Stimulated activated CD4-positive, alpha-beta T cell treated with anti-CD3 and anti-CD28 coated beads, Interleukin-4, amount 100 ng/mL, for 1 hour (primary cell): ENCODE measurements around the gene TYRP1.
"Not testable (repeated sequence)": the region's sequence is repeated elsewhere in the genome, so short reads cannot be mapped to it uniquely, and the experiment has no call there.

Experiments used
- DNase-seq: peaks from one replicate; pipeline ENCODE4 v3.0.0-alpha.2; 2020

TYRP1 gene

DNA sequence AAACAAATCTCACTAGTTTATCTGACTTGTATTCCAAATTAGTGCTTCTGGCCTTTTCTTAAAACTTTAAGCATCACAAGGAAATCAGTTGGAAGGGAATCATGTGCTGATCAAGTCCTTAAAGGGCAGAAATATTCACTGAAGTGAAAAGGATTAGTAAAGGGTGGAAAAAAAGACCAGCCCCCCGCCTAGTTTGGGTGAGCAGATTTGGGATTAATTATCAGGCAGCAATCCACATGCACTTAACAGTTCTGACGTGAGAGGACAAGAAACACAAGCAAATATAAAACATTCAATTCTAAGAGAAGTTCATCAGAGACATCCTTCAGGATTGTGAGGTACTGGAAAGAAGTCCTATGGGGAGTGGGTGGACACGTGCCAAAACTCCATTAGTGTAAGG lies at the start of gene TYRP1:
TSS of gene TYRP1 (plus strand) at position 245 of the 400 bp plus-strand sequence. CDS start 612 bp downstream, outside the sequence.
- no peak for DNase-seq

DNA sequence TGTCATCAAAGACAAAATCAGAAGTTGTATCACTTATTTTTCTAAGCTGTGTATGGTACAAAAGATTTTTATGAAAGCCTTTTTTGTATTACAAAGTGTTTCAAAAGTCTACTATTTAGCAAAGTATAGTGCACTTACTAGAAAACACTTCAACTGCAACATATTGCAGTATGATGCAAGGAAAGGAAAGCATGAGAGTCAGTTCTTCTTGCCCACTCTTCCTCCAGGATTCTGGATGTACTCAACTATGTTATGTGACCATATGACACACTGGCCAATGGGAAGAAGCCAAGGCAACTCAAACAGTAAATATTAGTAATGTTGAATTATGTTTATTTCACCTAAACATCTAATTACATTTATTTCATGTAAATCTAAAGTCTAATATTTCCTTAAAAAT lies 49.5 kb upstream of the TYRP1 start:
- DNase-seq, result no peak

DNA sequence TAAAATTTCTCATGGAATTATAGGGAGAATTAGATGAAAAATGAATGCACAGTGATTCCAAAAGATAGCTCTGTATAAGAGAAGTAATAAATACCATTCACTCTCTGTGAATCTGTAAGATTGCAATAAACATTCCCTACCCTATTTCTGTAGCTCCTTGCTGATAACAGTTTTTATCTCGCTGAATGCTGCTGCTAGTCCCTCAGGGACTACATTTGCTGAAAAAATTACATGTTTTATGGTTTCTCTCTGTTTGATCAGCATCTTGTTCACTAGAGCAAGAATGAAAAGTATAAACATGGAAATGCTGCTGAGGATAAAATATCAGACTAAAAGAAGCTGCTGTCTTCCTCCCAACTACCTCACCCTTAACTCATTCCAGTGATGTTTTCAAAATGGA lies 44.3 kb upstream of the TYRP1 start:
- no peak for DNase-seq

DNA sequence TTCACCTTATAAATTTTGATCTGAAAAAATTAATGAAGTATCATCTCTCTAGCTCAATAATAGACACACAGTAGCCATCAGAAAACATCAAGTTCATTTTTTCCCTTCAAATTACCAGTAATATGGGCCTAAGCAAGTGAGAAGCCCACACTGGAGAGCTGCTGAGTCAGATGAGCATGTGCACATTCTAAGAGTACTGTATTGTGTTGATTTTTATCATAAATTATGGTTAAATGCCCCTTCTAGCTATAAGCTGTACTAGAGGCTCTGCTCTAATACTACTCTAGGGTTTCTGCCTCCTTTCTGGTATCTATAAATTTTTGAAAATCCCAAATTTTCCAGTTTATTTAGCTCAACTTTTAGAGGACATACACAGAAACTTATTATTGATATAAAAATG lies 42.1 kb upstream of the TYRP1 start:
- DNase-seq, result no peak

- DNase-seq, result no peak
Measured at GRCh38 chr9:12652973-12653372, 40.2 kb upstream of the TYRP1 start.

DNA sequence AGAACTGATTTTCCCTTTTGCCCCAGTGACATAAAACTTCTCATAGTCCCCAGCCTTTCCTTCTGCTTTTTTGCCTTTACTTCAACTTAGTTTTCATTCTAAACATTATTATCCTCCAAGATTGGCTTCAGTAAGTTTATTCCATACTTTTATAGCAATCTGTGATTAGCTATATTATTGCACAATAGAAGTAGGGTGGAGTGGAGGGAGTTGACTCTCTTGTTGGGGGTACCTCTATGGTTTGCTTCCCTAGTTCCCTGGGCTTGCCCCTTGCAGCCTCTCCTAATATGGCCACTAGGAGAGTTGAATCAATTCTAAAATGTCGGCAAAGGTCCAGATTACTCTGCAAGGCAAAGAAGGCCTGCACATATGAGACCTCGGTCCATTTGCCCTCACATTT lies 36.4 kb upstream of the TYRP1 start:
- no peak for DNase-seq

DNA sequence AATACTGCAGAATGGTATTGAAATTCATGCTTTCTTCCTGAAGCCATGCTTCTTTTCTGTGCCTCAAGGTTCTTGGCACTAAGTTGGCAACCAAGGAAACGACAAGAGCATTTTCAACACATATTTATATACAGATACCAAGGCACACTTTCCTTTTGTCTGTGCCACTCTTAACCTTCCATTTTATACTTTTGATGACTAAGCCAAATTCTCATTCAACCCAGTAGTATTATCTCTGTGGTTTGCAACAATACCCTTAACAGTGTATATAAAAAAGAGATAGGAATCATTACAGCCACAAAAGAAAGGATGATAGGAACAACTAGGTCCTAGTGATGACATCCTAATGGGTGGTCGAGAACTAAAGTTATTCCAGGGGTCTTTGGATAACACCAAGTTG lies 36.0 kb upstream of the TYRP1 start:
- no peak for DNase-seq

DNA sequence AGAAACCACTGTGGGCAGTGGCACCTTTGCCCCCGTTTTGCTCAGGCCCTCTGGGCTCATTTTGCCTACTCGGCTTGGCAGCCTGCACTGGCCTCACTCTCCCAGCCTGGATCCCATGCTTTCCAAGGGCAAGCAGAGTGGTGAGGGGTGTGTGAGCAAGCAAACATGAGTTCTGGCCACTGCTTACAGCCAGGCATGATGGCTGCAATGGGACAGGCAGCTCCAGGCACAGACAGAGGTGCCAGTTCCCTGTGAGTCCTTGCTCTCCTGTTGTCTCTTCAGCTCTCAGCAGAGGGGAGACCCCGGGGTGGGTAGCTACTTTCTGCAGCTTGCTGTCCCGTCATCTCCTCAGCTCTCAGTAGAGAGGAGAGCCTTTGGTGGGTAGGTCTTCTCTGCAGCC lies 35.2 kb upstream of the TYRP1 start:
- DNase-seq, result no peak

DNA sequence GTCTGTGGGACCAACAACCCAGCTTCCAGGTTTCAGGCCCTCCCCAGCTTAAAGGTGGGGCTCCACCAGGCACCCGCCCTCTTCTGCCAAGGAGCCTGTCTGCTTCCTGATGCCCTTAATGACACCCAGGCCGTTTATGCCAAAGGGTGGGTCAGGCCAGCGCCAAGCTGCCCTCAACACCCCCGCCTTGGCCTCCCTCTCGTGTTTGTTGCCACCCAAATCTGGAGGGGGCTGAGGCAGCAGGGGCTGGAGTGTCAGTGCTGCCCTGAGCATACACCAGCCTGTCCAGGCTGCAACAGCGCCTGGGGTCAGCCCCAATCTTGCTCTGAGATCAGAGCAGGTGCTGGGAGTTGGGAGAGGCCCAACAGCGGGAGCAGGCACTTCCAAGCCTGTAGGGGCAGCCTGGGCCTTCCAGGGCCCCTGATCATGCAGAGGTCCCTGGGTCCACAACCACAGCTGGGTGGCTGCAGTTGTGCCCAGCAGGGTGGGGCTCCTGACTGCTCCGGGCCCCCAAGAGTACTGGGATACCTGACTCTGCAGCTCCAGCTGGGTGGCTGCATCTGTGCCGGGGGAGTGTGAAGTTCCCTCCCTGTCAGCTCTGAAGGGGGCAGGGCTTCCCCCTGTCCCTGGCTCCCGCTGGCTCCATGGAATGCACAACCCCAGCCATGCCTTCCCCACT lies 34.5 kb upstream of the TYRP1 start:
- no peak for DNase-seq

DNA sequence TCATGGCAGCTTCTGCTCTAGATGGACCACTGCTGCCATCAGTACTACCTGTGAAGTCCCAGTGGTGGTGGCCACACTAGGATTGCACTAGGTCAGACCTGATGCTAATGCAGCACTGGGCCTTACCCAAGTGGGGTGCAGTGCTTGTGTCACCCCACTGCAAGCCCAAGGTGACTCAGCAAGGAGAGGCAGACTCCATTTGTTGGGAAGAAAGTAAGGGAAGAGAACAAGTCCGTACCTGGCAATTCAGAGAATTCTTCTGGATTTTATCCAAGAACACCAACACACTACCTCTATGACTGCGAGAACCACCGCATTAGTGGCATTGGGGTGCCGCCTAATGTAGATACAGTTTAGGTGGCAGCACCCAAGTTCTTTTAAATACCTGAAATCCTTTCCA lies 34.0 kb upstream of the TYRP1 start:
- DNase-seq, result no peak

- no peak for DNase-seq
Measured at GRCh38 chr9:12666813-12667212, 26.4 kb upstream of the TYRP1 start.

GRCh38 chr9:12667892-12668291 lies 25.3 kb upstream of the TYRP1 start:
- no peak for DNase-seq

- DNase-seq, result no peak
Measured at GRCh38 chr9:12670006-12670405, 23.2 kb upstream of the TYRP1 start.

- no peak for DNase-seq
Measured at GRCh38 chr9:12674961-12675360, 18.2 kb upstream of the TYRP1 start.

GRCh38 chr9:12677462-12678126 lies 15.6 kb upstream of the TYRP1 start:
- not testable (repeated sequence) for DNase-seq

- DNase-seq, result no peak
Measured at GRCh38 chr9:12680341-12680740, 12.8 kb upstream of the TYRP1 start.

- DNase-seq, result no peak
Measured at GRCh38 chr9:12680757-12681156, 12.4 kb upstream of the TYRP1 start.

DNA sequence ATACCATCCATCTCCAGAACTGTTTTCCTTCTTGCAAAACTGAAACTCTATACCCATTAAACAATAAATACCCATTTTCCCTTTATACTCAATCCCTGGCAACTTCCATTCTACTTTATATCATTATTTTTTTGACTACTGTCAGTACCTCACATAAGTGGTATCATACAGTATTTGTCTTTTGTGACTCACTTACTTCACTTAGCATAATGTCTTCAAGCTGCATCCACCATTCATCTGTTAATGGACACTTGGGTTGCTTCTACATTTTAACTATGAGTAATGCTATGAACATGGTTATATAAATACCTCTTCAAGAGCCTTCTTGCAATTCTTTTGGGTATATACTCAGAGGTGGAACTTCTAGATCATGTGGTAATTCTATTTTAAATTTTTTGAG lies 11.6 kb upstream of the TYRP1 start:
- DNase-seq, result no peak

GRCh38 chr9:12684974-12685373 lies 8.2 kb upstream of the TYRP1 start:
- no peak for DNase-seq

DNA sequence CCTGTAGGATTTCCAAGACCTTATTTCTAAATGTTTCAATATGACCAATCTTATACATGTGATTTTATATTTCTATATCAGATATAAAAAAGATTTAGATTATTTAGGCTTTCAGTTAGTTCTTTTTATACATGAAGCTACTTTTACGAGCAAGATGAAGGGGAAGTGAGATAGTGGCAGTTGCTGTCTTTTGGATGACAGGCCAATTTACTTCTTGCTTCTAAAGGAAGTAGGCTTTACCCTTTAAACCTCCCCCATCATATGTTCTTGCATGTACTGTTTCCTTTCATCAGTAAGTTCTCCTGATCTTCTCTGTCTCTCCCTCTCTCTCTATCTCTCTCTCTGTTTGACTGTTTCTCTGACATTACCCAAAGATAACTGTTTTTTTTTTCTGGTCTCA lies 4.0 kb upstream of the TYRP1 start:
- DNase-seq, result no peak

DNA sequence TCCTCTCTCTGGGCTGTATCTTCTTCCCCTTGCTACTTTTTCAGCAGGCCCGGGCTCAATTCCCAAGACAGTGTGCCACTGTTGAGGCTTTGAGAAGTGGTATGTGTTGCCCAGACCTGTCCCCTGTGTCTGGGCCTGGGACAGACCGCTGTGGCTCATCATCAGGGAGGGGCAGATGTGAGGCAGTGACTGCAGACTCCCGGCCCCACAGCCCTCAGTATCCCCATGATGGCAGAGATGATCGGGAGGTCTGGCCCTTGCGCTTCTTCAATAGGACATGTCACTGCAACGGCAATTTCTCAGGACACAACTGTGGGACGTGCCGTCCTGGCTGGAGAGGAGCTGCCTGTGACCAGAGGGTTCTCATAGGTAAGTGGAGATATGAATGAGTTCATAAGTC lies 828 bp downstream of the TYRP1 start:
- no peak for DNase-seq

DNA sequence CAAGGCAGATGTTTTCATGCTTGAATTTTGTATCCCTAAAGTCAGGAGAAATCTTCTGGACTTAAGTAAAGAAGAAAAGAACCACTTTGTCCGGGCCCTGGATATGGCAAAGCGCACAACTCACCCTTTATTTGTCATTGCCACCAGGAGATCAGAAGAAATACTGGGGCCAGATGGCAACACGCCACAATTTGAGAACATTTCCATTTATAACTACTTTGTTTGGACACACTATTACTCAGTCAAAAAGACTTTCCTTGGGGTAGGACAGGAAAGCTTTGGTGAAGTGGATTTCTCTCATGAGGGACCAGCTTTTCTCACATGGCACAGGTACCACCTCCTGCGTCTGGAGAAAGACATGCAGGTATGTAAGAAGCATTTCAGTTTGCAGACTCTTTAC lies 2.3 kb downstream of the TYRP1 start:
- no peak for DNase-seq

DNA sequence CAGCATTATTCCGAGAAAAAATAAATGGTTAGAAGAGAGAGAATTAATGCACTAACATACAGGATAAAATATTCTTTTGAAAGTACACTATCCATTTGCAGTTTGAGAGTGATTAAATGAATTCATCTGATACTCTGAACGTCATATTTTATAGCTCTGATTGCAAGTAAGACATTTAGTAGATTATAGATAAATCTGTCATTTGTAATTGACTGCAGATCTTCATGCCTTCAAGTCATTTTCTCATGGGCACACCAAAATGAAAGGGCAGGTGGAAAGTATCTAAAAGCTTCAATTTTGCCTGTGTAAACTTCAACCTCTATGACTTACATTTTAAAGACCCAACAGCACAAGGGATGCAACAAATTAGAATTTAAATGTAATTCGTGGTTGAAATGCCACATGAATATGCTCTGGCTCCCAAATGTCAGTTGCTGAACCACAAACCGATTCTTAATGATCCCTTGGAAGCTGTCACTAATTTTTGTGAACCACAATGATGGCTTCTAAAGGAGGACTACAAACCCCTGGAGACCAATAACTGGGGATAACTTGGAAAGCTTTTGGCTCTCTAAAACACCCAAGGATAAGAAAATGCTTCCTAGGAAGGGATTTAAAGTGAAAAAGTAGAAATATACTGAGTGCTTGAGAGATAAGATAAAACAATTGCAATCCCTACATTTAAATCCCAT lies 3.9 kb downstream of the TYRP1 start:
- DNase-seq, result no peak

- DNase-seq, result no peak
Measured at GRCh38 chr9:12697719-12698118, 4.5 kb downstream of the TYRP1 start.
